Measurements from ENCODE around the gene ZNF213. TPM values are rescaled to one million over a fixed set of nuclear protein-coding genes. Genes with fewer than 3 reads are reported as not detected.
"Not testable (repeated sequence)": the region's sequence is repeated elsewhere in the genome, so short reads cannot be mapped to it uniquely, and the experiment has no call there.

The ZNF213 gene
- total and polyA plus RNA-seq, 4 donors: 4.2 to 30.2 (median 17.3) TPM

- peak overlapping the region; percentile 22 for H3K4me3 ChIP-seq (ENCODE audit: low read depth, low read length)
- peaks cover 30% of the 10 kb centered on the region for H3K4me1 ChIP-seq (ENCODE audit: control insufficient read depth, insufficient read depth, low read length)
- H3K27me3 ChIP-seq (ENCODE audit: control insufficient read depth, insufficient read depth, low read length): no peaks in the 10 kb centered on the region
- 35% methylated on average over 27 of the region's 28 CpGs for WGBS (ENCODE audit: insufficient coverage)
- peak in 5 of 6 donors; percentile 57 to 95 (median 82) for DNase-seq (ENCODE audit: low read depth in 4 of 6, low spot score in 6 of 6)
- peak overlapping the region; percentile 48 for H3K27ac ChIP-seq (ENCODE audit: low read depth, low read length)
- H3K9me3 ChIP-seq (ENCODE audit: control insufficient read depth, insufficient read depth, low read length): no peaks in the 10 kb centered on the region
- peaks cover 44% of the 10 kb centered on the region for H3K36me3 ChIP-seq (ENCODE audit: control insufficient read depth, insufficient read depth, low read length)
Measured at GRCh38 chr16:3129137-3130131, 5.4 kb upstream of the ZNF213 start.

- H3K4me3 ChIP-seq (ENCODE audit: low read depth, low read length): no peak overlapping the region
- no peaks in the 10 kb centered on the region for H3K9me3 ChIP-seq (ENCODE audit: control insufficient read depth, insufficient read depth, low read length)
- DNase-seq (ENCODE audit: low read depth in 4 of 6, low spot score in 6 of 6): peak in 1 of 6 donors; percentile 52
- H3K27me3 ChIP-seq (ENCODE audit: control insufficient read depth, insufficient read depth, low read length): no peaks in the 10 kb centered on the region
- H3K4me1 ChIP-seq (ENCODE audit: control insufficient read depth, insufficient read depth, low read length): peaks cover 27% of the 10 kb centered on the region
- WGBS (ENCODE audit: insufficient coverage): 66% methylated on average over 4 of the region's 12 CpGs
- H3K36me3 ChIP-seq (ENCODE audit: control insufficient read depth, insufficient read depth, low read length): peaks cover 44% of the 10 kb centered on the region
- H3K27ac ChIP-seq (ENCODE audit: low read depth, low read length): no peak overlapping the region
Measured at GRCh38 chr16:3131755-3132377, 3.0 kb upstream of the ZNF213 start.

- Histone ChIP-seq H3K4me1 (ENCODE audit: control insufficient read depth, insufficient read depth, low read length) (peaks cover 25% of the 10 kb centered on the region), H3K27ac (ENCODE audit: low read depth, low read length) (peak overlapping the region; percentile 99)
Measured at GRCh38 chr16:3133844-3134243, 985 bp upstream of the ZNF213 start.

GRCh38 chr16:3135126-3135715 is 392 bp downstream of the ZNF213 start:
- H3K9me3 ChIP-seq (ENCODE audit: control insufficient read depth, insufficient read depth, low read length): no peaks in the 10 kb centered on the region
- no peak for DNase-seq (ENCODE audit: low read depth in 4 of 6, low spot score in 6 of 6)
- peaks cover 11% of the 10 kb centered on the region for H3K4me1 ChIP-seq (ENCODE audit: control insufficient read depth, insufficient read depth, low read length)
- peak overlapping the region; percentile 50 for H3K27ac ChIP-seq (ENCODE audit: low read depth, low read length)
- WGBS (ENCODE audit: insufficient coverage): 0% methylated on average over 34 of the region's 43 CpGs
- no peaks in the 10 kb centered on the region for H3K27me3 ChIP-seq (ENCODE audit: control insufficient read depth, insufficient read depth, low read length)
- H3K36me3 ChIP-seq (ENCODE audit: control insufficient read depth, insufficient read depth, low read length): peaks cover 54% of the 10 kb centered on the region
- H3K4me3 ChIP-seq (ENCODE audit: low read depth, low read length): peak overlapping the region; percentile 56

More at GRCh38 chr16:3133844-3134243, 985 bp upstream of the ZNF213 start:
- H3K9me3 ChIP-seq (ENCODE audit: control insufficient read depth, insufficient read depth, low read length): no peaks in the 10 kb centered on the region
- H3K36me3 ChIP-seq (ENCODE audit: control insufficient read depth, insufficient read depth, low read length): peaks cover 52% of the 10 kb centered on the region
- 23% methylated on average over 5 of the region's 7 CpGs for WGBS (ENCODE audit: insufficient coverage)
- no peak for DNase-seq (ENCODE audit: low read depth in 4 of 6, low spot score in 6 of 6)
- no peaks in the 10 kb centered on the region for H3K27me3 ChIP-seq (ENCODE audit: control insufficient read depth, insufficient read depth, low read length)
- H3K4me3 ChIP-seq (ENCODE audit: low read depth, low read length): peak overlapping the region; percentile 99

GRCh38 chr16:3137267-3137666 is 2.4 kb downstream of the ZNF213 start:
- Histone ChIP-seq H3K36me3 (ENCODE audit: control insufficient read depth, insufficient read depth, low read length) (peaks cover 58% of the 10 kb centered on the region), H3K27ac (ENCODE audit: low read depth, low read length) (no peak overlapping the region), H3K9me3 (ENCODE audit: control insufficient read depth, insufficient read depth, low read length) (no peaks in the 10 kb centered on the region), H3K4me1 (ENCODE audit: control insufficient read depth, insufficient read depth, low read length) (peaks cover 6% of the 10 kb centered on the region), H3K27me3 (ENCODE audit: control insufficient read depth, insufficient read depth, low read length) (no peaks in the 10 kb centered on the region), H3K4me3 (ENCODE audit: low read depth, low read length) (no peak overlapping the region)
- DNase-seq (ENCODE audit: low read depth in 4 of 6, low spot score in 6 of 6): no peak
- WGBS (ENCODE audit: insufficient coverage): 92% methylated on average over 13 of the region's 13 CpGs

GRCh38 chr16:3138342-3138741 is 3.5 kb downstream of the ZNF213 start:
- no peak overlapping the region for H3K4me3 ChIP-seq (ENCODE audit: low read depth, low read length)
- H3K9me3 ChIP-seq (ENCODE audit: control insufficient read depth, insufficient read depth, low read length): no peaks in the 10 kb centered on the region
- H3K36me3 ChIP-seq (ENCODE audit: control insufficient read depth, insufficient read depth, low read length): peaks cover 69% of the 10 kb centered on the region
- H3K27me3 ChIP-seq (ENCODE audit: control insufficient read depth, insufficient read depth, low read length): no peaks in the 10 kb centered on the region
- 90% methylated on average over 21 of the region's 21 CpGs for WGBS (ENCODE audit: insufficient coverage)
- peaks cover 6% of the 10 kb centered on the region for H3K4me1 ChIP-seq (ENCODE audit: control insufficient read depth, insufficient read depth, low read length)
- DNase-seq (ENCODE audit: low read depth in 4 of 6, low spot score in 6 of 6): no peak
- H3K27ac ChIP-seq (ENCODE audit: low read depth, low read length): no peak overlapping the region

GRCh38 chr16:3138823-3139426 is 4.1 kb downstream of the ZNF213 start:
- 93% methylated on average over 14 of the region's 14 CpGs for WGBS (ENCODE audit: insufficient coverage)
- H3K36me3 ChIP-seq (ENCODE audit: control insufficient read depth, insufficient read depth, low read length): peaks cover 75% of the 10 kb centered on the region

GRCh38 chr16:3139561-3139960 is 4.7 kb downstream of the ZNF213 start:
- H3K4me1 ChIP-seq (ENCODE audit: control insufficient read depth, insufficient read depth, low read length); H3K9me3 ChIP-seq (ENCODE audit: control insufficient read depth, insufficient read depth, low read length); H3K4me3 ChIP-seq (ENCODE audit: low read depth, low read length); H3K27ac ChIP-seq (ENCODE audit: low read depth, low read length); H3K27me3 ChIP-seq (ENCODE audit: control insufficient read depth, insufficient read depth, low read length); DNase-seq (ENCODE audit: low read depth in 4 of 6, low spot score in 6 of 6): not testable (repeated sequence)
- H3K36me3 ChIP-seq (ENCODE audit: control insufficient read depth, insufficient read depth, low read length): peaks cover 78% of the 10 kb centered on the region
- WGBS (ENCODE audit: insufficient coverage): 96% methylated on average over 7 of the region's 9 CpGs

More at GRCh38 chr16:3138823-3139426, 4.1 kb downstream of the ZNF213 start:
- Histone ChIP-seq H3K4me3 (ENCODE audit: low read depth, low read length) (no peak overlapping the region), H3K4me1 (ENCODE audit: control insufficient read depth, insufficient read depth, low read length) (peaks cover 6% of the 10 kb centered on the region), H3K9me3 (ENCODE audit: control insufficient read depth, insufficient read depth, low read length) (no peaks in the 10 kb centered on the region), H3K27ac (ENCODE audit: low read depth, low read length) (no peak overlapping the region), H3K27me3 (ENCODE audit: control insufficient read depth, insufficient read depth, low read length) (no peaks in the 10 kb centered on the region)
- no peak for DNase-seq (ENCODE audit: low read depth in 4 of 6, low spot score in 6 of 6)
